ENCODE measurements around the gene PTGS1.

PTGS1 gene

DNA sequence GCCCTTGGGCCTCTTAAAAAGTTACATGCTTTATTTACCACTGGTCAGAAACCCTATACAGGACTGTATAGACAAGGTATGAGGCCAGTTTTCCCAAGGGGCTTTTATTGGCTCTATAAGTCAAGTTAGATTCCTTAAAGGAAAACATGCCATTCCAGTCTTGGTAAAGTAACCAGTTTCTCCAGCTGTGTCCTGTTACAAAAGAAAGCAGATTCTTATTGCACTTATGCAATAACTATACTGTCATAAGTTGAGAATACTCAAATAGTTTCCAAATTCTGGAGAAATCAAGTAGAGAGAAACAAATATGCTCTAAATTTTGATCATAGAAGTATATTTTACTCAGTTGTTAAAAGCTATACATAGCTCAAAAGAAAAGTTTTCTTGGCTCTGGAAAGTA is 47.2 kb downstream of the PTGS1 start:
- H3K36me3 ChIP-seq (ENCODE audit: control insufficient read depth, insufficient read depth, low read length) = no peaks in the 10 kb centered on the region
- H3K9ac ChIP-seq (ENCODE audit: low read length) = no peak overlapping the region
- H3K27me3 ChIP-seq (ENCODE audit: control insufficient read depth, insufficient read depth, low read length) = no peaks in the 10 kb centered on the region
- H3K4me1 ChIP-seq (ENCODE audit: control insufficient read depth, insufficient read depth, low read length) = no peaks in the 10 kb centered on the region
- no peak overlapping the region for H3K4me3 ChIP-seq (ENCODE audit: low read length)
- no peaks in the 10 kb centered on the region for H3K9me3 ChIP-seq (ENCODE audit: control insufficient read depth, low read length)

DNA sequence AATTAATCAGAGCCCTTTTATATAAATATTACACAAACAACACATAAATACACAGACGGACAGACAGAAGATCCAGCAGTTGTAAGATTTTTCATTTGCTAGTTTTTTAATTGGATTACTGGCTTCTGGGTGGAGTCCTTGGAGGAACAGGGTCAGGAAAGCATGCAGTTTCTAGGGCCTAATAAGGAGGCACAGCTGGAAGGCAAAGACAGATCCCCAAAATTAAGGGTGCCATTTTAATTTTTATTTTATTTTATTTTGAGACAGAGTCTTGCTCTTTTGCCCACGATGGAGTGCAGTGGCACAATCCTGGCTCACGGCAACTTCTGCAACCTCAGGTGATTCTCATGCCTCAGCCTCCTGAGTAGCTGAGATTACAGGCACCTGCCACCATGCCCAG is 49.5 kb downstream of the PTGS1 start:
- Histone ChIP-seq H3K36me3 (ENCODE audit: control insufficient read depth, insufficient read depth, low read length) (no peaks in the 10 kb centered on the region), H3K27me3 (ENCODE audit: control insufficient read depth, insufficient read depth, low read length) (no peaks in the 10 kb centered on the region), H3K9ac (ENCODE audit: low read length) (no peak overlapping the region), H3K4me3 (ENCODE audit: low read length) (no peak overlapping the region), H3K9me3 (ENCODE audit: control insufficient read depth, low read length) (no peaks in the 10 kb centered on the region), H3K4me1 (ENCODE audit: control insufficient read depth, insufficient read depth, low read length) (no peaks in the 10 kb centered on the region)

DNA sequence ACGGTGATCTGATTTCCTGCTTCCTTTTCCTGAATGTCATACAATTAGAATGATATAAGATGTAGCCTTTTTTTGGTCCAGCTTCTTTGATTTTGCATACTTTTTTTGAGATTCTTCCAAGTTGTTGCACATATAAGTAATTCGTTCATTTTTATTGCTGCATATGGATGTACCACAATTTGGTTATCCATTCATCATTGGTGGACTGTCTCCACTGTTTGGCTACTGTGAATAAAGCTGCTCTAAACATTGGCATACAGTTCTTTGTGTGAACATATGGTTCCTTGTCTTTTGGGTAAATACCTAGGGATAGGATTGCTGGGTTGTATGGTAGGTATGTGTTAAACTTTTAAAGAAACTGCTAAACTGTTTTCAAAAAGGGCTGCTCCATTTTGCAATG is 54.3 kb downstream of the PTGS1 start:
- H3K9ac ChIP-seq (ENCODE audit: low read length) = no peak overlapping the region
- no peaks in the 10 kb centered on the region for H3K27me3 ChIP-seq (ENCODE audit: control insufficient read depth, insufficient read depth, low read length)
- H3K4me3 ChIP-seq (ENCODE audit: low read length) = no peak overlapping the region
- H3K36me3 ChIP-seq (ENCODE audit: control insufficient read depth, insufficient read depth, low read length) = no peaks in the 10 kb centered on the region
- no peaks in the 10 kb centered on the region for H3K9me3 ChIP-seq (ENCODE audit: control insufficient read depth, low read length)
- H3K4me1 ChIP-seq (ENCODE audit: control insufficient read depth, insufficient read depth, low read length) = no peaks in the 10 kb centered on the region

GRCh38 chr9:122426723-122427122 is 55.9 kb downstream of the PTGS1 start:
- Histone ChIP-seq H3K27me3 (ENCODE audit: control insufficient read depth, insufficient read depth, low read length) (no peaks in the 10 kb centered on the region), H3K36me3 (ENCODE audit: control insufficient read depth, insufficient read depth, low read length) (no peaks in the 10 kb centered on the region)

GRCh38 chr9:122442568-122442967 is 71.7 kb downstream of the PTGS1 start:
- Histone ChIP-seq H3K36me3 (ENCODE audit: control insufficient read depth, insufficient read depth, low read length) (no peaks in the 10 kb centered on the region), H3K4me3 (ENCODE audit: low read length) (no peak overlapping the region), H3K9me3 (ENCODE audit: control insufficient read depth, low read length) (no peaks in the 10 kb centered on the region), H3K27me3 (ENCODE audit: control insufficient read depth, insufficient read depth, low read length) (no peaks in the 10 kb centered on the region), H3K9ac (ENCODE audit: low read length) (no peak overlapping the region), H3K4me1 (ENCODE audit: control insufficient read depth, insufficient read depth, low read length) (peaks cover 5% of the 10 kb centered on the region)

More at GRCh38 chr9:122426723-122427122, 55.9 kb downstream of the PTGS1 start:
- Histone ChIP-seq H3K4me1 (ENCODE audit: control insufficient read depth, insufficient read depth, low read length) (no peaks in the 10 kb centered on the region), H3K9me3 (ENCODE audit: control insufficient read depth, low read length) (no peaks in the 10 kb centered on the region), H3K4me3 (ENCODE audit: low read length) (no peak overlapping the region), H3K9ac (ENCODE audit: low read length) (no peak overlapping the region)

- H3K9me3 ChIP-seq (ENCODE audit: control insufficient read depth, low read length) = no peaks in the 10 kb centered on the region
- no peak overlapping the region for H3K4me3 ChIP-seq (ENCODE audit: low read length)
- no peak overlapping the region for H3K9ac ChIP-seq (ENCODE audit: low read length)
- peaks cover 5% of the 10 kb centered on the region for H3K4me1 ChIP-seq (ENCODE audit: control insufficient read depth, insufficient read depth, low read length)
- no peaks in the 10 kb centered on the region for H3K36me3 ChIP-seq (ENCODE audit: control insufficient read depth, insufficient read depth, low read length)
- H3K27me3 ChIP-seq (ENCODE audit: control insufficient read depth, insufficient read depth, low read length) = no peaks in the 10 kb centered on the region
Measured at GRCh38 chr9:122444041-122444733, 73.4 kb downstream of the PTGS1 start.

Measured in mucosa of stomach (tissue), 1 donor.